Spleen (tissue), 11 donors: ENCODE data around the gene VAV1. TPM values are rescaled to one million over a fixed set of nuclear protein-coding genes. Genes with fewer than 3 reads are reported as not detected.
A peak's percentile ranks its signal among the peaks of the same experiment; 100 is the strongest.

Experiments used
- DNase-seq: peaks from one replicate; pipeline ENCODE4 v3.0.0-alpha.2; 2020
- H3K27ac ChIP-seq, 8 donors: fragments of 200-600 bp; sonication (generic) in 7 of 8; 1 replicate in 4 of 8; 2 replicates in 4 of 8; pipeline versions ENCODE4 v1.5.0 to v1.8.0; 2016 to 2021; ENCODE audit warnings: inconsistent platforms in 4 of 8, mild to moderate bottlenecking in 4 of 8, moderate library complexity in 1 of 8
- H3K27me3 ChIP-seq, 7 donors: fragments of 200-600 bp; sonication (generic) in 6 of 7; replicated peaks in 1 of 7; 1 replicate in 4 of 7; 2 replicates in 3 of 7; pipeline versions ENCODE4 v1.5.0 to v1.8.0; 2016 to 2021; ENCODE audit warnings: inconsistent platforms in 3 of 7, mild to moderate bottlenecking in 1 of 7
- H3K36me3 ChIP-seq, 6 donors: fragments of 200-600 bp; sonication (generic) in 5 of 6; 1 replicate in 4 of 6; 2 replicates in 2 of 6; pipeline versions ENCODE4 v1.5.0 to v1.8.0; 2016 to 2021; ENCODE audit warnings: inconsistent platforms in 2 of 6
- H3K4me1 ChIP-seq, 6 donors: fragments of 200-600 bp; sonication (generic) in 5 of 6; 1 replicate in 3 of 6; 2 replicates in 3 of 6; pipeline versions ENCODE4 v1.5.0 to v1.8.0; 2016 to 2021; ENCODE audit warnings: inconsistent platforms in 3 of 6
- H3K4me3 ChIP-seq, 8 donors: fragments of 200-600 bp; sonication (generic) in 7 of 8; 1 replicate in 4 of 8; 2 replicates in 4 of 8; pipeline versions ENCODE4 v1.5.0 to v1.8.0; 2016 to 2021; ENCODE audit warnings: inconsistent platforms in 4 of 8, mild to moderate bottlenecking in 4 of 8, moderate library complexity in 2 of 8
- H3K9me3 ChIP-seq, 8 donors: fragments of 200-600 bp; sonication (generic) in 7 of 8; 1 replicate in 4 of 8; 2 replicates in 4 of 8; pipeline versions ENCODE4 v1.5.0 to v1.8.0; 2016 to 2021; ENCODE audit warnings: inconsistent platforms in 4 of 8
- POLR2A ChIP-seq, 3 donors: fragments of 450-650 bp; IDR thresholded peaks; one replicate each; pipeline ENCODE4 v1.5.1; 2017; ENCODE audit warnings: antibody characterized with exemption in 3 of 3, mild to moderate bottlenecking in 1 of 3
- POLR2AphosphoS5 ChIP-seq, 3 donors: sonication (generic); formaldehyde crosslinking; IDR thresholded peaks; one replicate each; pipeline ENCODE4 v1.5.1; 2017; ENCODE audit warnings: antibody characterized with exemption in 3 of 3
- WGBS, 5 donors: extraction: QIAGEN DNeasy Blood & Tissue Kit in 3 of 5; methylation state at CpG; one replicate each; pipeline versions ENCODE4 v1.1.5 to v1.1.7; 2013 to 2018; 5-methylcytosine and 5-hydroxymethylcytosine counted together
- intact Hi-C: fragments of 100-400 bp; cut with DNase I; formaldehyde crosslinking; loops from one replicate; pipeline ENCODE4 v1.15.0; 2023; ENCODE audit warnings: low total_unique reads
- polyA plus RNA-seq, 3 donors: library from polyadenylated mRNA; stranded (reverse); fragments of 200-250 nt; gene quantifications; one replicate each; pipeline ENCODE4 v1.2.1, GENCODE V29; 2013
- total RNA-seq, 7 donors: library from RNA; depleted of rRNA in 3 of 7; stranded (reverse); fragments of >200 nt in 3 of 7; fragmentation: NEBNext Ultra II Directional in 4 of 7; extraction: Animal tissue kit (Norgen Biotek cat#: 25700) in 4 of 7; gene quantifications; one replicate each; pipeline versions ENCODE4 v1.1.0 to v1.2.1, GENCODE V29; 2016 to 2021
- TF ChIP-seq, protein P1 (sequence below), 11 experiments: fragments of 200-600 bp in 7 of 11; fragments of 450-650 bp in 4 of 11; sonication (generic) in 4 of 11; IDR thresholded peaks in 8 of 11; conservative IDR thresholded peaks in 3 of 11; 1 replicate in 7 of 11; 2 replicates in 4 of 11; pipeline versions ENCODE4 v1.4.0 to v1.8.0; 2016 to 2021; ENCODE audit warnings: antibody characterized with exemption in 11 of 11, inconsistent platforms in 4 of 11, mild to moderate bottlenecking in 1 of 11
- donor health status: healthy with polysubstance abuse.
- donor health status: DM: no; HTN: no; CAD: no; lungs with moderate emphysema.
- donor health status: DM: no; HTN: no; CAD: no.
- donor health status: Bipolar disorder and iron deficiency.
- donor health status: healthy.
- donor health status: DM: no; HTN: no; CAD: no.
- donor health status: DM: yes; HTN: yes; CAD: no.

The VAV1 gene
- total and polyA plus RNA-seq, 10 donors: 34.8 to 151 (median 83.1) TPM

DNA sequence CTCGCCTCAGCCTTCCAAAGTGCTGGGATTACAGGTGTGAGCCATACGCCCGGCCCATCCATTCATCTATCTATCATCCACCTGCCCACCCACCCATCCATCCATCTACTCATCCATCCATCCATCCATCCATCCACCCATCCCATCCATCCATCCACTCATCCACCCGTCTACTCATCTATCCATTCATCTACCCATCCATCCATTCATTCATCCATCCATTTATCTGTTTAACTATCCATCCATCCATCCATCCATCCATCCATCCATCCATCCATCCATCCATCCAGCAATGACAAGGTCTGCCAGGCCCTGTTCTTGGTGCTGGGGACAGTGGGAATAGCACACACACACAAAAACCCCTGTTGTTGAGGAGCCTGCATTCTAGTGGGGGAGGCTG is 4.5 kb downstream of the VAV1 start:
- intact Hi-C loops: no loop called here

DNA sequence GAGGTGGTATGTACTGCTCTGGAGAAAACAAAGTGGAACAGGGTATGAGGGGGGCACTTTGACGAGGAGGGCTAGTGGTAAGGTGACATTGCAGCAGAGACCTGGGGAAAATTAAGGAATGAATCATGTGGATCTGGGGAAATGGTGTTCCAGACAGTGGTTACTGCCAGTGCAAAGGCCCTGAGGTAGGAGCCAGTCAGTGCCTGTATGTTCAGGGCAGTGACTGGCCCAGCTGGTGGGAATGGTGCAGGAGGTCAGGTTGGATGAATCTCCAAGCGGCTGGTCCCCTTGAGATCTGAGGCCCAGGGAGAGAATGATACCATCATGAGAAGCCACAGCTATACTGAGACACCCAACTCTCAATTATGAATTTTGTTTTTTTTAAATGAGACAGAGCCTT is 4.9 kb downstream of the VAV1 start:
- H3K27ac ChIP-seq: peak overlapping the region in 2 of 8 donors; percentile 33 to 69
- no peaks in the 10 kb centered on the region for H3K27me3 ChIP-seq
- no peak overlapping the region for H3K4me3 ChIP-seq
- peaks cover 6 to 71% (median 38%) of the 10 kb centered on the region in 6 donors for H3K4me1 ChIP-seq
- DNase-seq: no peak
- 78 to 93% (median 91%) methylated on average over 2 of the region's 2 CpGs for WGBS, 5 donors
- intact Hi-C loops: no loop called here
- TF ChIP-seq, protein P1, sequence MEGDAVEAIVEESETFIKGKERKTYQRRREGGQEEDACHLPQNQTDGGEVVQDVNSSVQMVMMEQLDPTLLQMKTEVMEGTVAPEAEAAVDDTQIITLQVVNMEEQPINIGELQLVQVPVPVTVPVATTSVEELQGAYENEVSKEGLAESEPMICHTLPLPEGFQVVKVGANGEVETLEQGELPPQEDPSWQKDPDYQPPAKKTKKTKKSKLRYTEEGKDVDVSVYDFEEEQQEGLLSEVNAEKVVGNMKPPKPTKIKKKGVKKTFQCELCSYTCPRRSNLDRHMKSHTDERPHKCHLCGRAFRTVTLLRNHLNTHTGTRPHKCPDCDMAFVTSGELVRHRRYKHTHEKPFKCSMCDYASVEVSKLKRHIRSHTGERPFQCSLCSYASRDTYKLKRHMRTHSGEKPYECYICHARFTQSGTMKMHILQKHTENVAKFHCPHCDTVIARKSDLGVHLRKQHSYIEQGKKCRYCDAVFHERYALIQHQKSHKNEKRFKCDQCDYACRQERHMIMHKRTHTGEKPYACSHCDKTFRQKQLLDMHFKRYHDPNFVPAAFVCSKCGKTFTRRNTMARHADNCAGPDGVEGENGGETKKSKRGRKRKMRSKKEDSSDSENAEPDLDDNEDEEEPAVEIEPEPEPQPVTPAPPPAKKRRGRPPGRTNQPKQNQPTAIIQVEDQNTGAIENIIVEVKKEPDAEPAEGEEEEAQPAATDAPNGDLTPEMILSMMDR (IDR thresholded peaks at IDR 0.05 in 8 of 11, conservative IDR thresholded peaks at IDR 0.05 in 3 of 11): no peak
- no peak for TF ChIP-seq POLR2A (IDR thresholded peaks at IDR 0.05)
- TF ChIP-seq POLR2AphosphoS5 (IDR thresholded peaks at IDR 0.05): no peak
- H3K36me3 ChIP-seq: peaks cover 0 to 60% (median 6%) of the 10 kb centered on the region in 6 donors
- H3K9me3 ChIP-seq: no peaks in the 10 kb centered on the region

More for the DNA sequence above, 4.5 kb downstream of the VAV1 start:
- Histone ChIP-seq H3K36me3 (peaks cover 0 to 56% (median 6%) of the 10 kb centered on the region in 6 donors), H3K27ac (no peak overlapping the region), H3K27me3 (no peaks in the 10 kb centered on the region), H3K4me3 (no peak overlapping the region), H3K9me3 (no peaks in the 10 kb centered on the region), H3K4me1 (peaks cover 6 to 72% (median 40%) of the 10 kb centered on the region in 6 donors)
- TF ChIP-seq POLR2A (IDR thresholded peaks at IDR 0.05): no peak
- TF ChIP-seq, protein P1 (IDR thresholded peaks at IDR 0.05 in 8 of 11, conservative IDR thresholded peaks at IDR 0.05 in 3 of 11): no peak
- TF ChIP-seq POLR2AphosphoS5 (IDR thresholded peaks at IDR 0.05): no peak
- DNase-seq: no peak
- 95 to 99% (median 98%) methylated on average over 4 of the region's 4 CpGs for WGBS, 5 donors

DNA sequence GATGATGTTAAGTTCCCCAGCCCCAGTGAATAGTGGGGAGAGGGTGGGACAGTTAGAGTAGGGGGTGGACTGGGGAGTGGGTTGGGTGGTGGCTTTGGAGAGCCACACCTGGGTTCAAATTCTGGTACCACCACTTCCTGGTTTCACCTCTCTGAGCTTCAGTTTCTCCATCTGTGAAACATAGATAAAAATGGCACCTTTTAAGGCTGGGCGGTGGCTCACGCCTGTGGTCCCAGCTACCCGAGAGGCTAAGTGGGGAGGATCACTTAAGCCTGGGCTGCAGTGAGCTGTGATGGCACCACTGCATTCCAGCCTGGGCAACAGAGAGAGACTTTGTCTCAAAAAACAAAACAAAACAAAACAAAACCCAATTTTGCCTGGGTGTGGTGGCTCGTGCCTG is 5.9 kb downstream of the VAV1 start:
- TF ChIP-seq POLR2AphosphoS5 (IDR thresholded peaks at IDR 0.05) (no peak), POLR2A (IDR thresholded peaks at IDR 0.05) (no peak)
- TF ChIP-seq, protein P1 (IDR thresholded peaks at IDR 0.05 in 8 of 11, conservative IDR thresholded peaks at IDR 0.05 in 3 of 11): no peak
- DNase-seq: no peak
- intact Hi-C loops: no loop called here
- WGBS, 5 donors: 55 to 62% (median 60%) methylated on average over 4 of the region's 4 CpGs
- Histone ChIP-seq H3K27ac (peak overlapping the region in 4 of 8 donors; percentile 23 to 69 (median 38)), H3K27me3 (no peaks in the 10 kb centered on the region), H3K4me3 (no peak overlapping the region), H3K36me3 (peaks cover 0 to 68% (median 6%) of the 10 kb centered on the region in 6 donors), H3K9me3 (no peaks in the 10 kb centered on the region), H3K4me1 (peaks cover 6 to 78% (median 39%) of the 10 kb centered on the region in 6 donors)

DNA sequence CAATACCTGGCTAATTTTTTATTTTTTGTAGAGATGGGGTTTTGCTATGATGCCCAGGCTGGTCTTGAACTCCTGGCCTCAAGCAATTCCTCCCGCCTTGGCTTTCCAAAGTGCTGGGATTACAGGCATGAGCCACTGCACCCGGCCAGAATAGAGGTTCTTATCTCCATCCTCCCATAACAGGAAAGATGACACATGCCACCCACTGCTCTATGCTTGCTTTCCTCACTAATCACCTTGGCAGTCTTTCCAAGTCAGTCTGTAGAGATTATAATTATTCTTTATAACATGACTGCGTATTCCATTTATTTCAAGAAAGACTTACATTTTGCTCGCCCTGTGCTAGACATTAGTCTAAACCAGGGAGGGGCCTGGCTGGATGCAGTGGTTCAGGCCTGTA is 6.7 kb downstream of the VAV1 start:
- H3K4me3 ChIP-seq: no peak overlapping the region
- peaks cover 6 to 77% (median 41%) of the 10 kb centered on the region in 6 donors for H3K4me1 ChIP-seq
- no peak overlapping the region for H3K27ac ChIP-seq
- intact Hi-C loops: no loop called here
- no peak for DNase-seq
- no peak for TF ChIP-seq POLR2AphosphoS5 (IDR thresholded peaks at IDR 0.05)
- TF ChIP-seq, protein P1 (IDR thresholded peaks at IDR 0.05 in 8 of 11, conservative IDR thresholded peaks at IDR 0.05 in 3 of 11): no peak
- no peak for TF ChIP-seq POLR2A (IDR thresholded peaks at IDR 0.05)
- no peaks in the 10 kb centered on the region for H3K9me3 ChIP-seq
- peaks cover 0 to 76% (median 7%) of the 10 kb centered on the region in 6 donors for H3K36me3 ChIP-seq
- H3K27me3 ChIP-seq: no peaks in the 10 kb centered on the region
- WGBS, 5 donors: 64 to 86% (median 81%) methylated on average over 4 of the region's 4 CpGs
